RWPE1 (cell line): ENCODE data around the gene MIOS.

Experiments
- CTCF ChIA-PET: fragments of 350-600 bp; sonication (Branson Sonifier 250); formaldehyde crosslinking; extraction: SDS; loops from one replicate; lab custom pipeline; 2021; lab: Yijun Ruan, JAX
- POLR2A ChIA-PET: fragments of 400-600 bp; formaldehyde crosslinking; extraction: SDS; loops from one replicate; lab custom pipeline; 2020; ENCODE audit warnings: antibody characterized with exemption; ENCODE audit not compliant: low non-redundant PET; lab: Yijun Ruan, JAX
- DNase-seq: peaks from one replicate; pipeline ENCODE4 v3.0.0; 2012; ENCODE audit warnings: low spot score
- H3K27ac ChIP-seq: fragments of 450-650 bp; 2 replicates; pipeline ENCODE4 v1.5.1; 2017
- TF ChIP-seq, protein P1 (sequence below): fragments of 450-650 bp; conservative IDR thresholded peaks from 2 replicates; pipeline ENCODE4 v1.5.1; 2017; ENCODE audit warnings: low read depth, mild to moderate bottlenecking

MIOS gene

DNA sequence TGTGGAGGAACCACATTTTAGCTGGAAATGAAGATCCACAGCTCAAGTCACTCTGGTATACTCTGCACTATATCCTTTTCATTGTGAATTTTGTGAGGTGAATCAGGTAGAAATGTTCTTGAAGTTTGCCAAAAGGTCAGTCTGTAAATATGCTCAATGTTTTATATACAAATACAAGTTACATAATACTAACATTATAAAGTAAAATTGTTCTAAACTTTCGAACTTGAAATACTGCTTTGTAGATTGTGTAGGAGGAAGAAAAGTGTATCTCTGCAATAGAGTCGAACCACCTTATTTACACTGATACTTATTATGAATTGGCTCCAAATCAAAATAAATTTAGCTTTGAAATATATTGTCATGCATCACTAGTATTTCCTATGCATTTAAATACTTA lies 7.0 kb downstream of the MIOS start:
- TF ChIP-seq, protein P1, sequence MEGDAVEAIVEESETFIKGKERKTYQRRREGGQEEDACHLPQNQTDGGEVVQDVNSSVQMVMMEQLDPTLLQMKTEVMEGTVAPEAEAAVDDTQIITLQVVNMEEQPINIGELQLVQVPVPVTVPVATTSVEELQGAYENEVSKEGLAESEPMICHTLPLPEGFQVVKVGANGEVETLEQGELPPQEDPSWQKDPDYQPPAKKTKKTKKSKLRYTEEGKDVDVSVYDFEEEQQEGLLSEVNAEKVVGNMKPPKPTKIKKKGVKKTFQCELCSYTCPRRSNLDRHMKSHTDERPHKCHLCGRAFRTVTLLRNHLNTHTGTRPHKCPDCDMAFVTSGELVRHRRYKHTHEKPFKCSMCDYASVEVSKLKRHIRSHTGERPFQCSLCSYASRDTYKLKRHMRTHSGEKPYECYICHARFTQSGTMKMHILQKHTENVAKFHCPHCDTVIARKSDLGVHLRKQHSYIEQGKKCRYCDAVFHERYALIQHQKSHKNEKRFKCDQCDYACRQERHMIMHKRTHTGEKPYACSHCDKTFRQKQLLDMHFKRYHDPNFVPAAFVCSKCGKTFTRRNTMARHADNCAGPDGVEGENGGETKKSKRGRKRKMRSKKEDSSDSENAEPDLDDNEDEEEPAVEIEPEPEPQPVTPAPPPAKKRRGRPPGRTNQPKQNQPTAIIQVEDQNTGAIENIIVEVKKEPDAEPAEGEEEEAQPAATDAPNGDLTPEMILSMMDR, result no peak
- CTCF ChIA-PET, result no interaction called here
- no peak overlapping the region for H3K27ac ChIP-seq
- DNase-seq, result no peak
- POLR2A ChIA-PET, result no interaction called here

DNA sequence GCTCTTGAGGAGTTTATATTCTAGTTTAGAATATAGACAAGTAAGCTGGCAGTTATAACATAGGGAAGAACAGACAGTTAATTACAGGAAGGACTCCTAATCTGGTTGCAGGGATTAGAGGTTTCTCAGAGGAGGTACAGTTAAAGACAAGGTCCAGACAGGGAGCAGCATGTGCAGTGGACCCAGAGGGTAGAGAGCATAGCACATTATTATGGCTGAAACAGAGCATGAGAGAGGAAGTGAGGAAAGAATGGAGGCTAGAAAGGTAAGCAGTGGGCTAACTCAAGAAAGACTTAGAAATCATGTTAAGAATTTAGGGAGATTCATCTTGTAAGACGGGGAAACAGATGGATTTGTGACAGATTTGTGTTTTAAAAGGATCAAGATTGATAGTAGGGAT lies 9.7 kb downstream of the MIOS start:
- no peak overlapping the region for H3K27ac ChIP-seq
- DNase-seq, result no peak
- ChIA-PET POLR2A (no interaction called here), CTCF (interaction anchor here (0.6 kb wide), 1 partner anchor 152 kb away, joined by 3 read pairs; no protein-coding TSS in a partner anchor)
- TF ChIP-seq, protein P1, result no peak

DNA sequence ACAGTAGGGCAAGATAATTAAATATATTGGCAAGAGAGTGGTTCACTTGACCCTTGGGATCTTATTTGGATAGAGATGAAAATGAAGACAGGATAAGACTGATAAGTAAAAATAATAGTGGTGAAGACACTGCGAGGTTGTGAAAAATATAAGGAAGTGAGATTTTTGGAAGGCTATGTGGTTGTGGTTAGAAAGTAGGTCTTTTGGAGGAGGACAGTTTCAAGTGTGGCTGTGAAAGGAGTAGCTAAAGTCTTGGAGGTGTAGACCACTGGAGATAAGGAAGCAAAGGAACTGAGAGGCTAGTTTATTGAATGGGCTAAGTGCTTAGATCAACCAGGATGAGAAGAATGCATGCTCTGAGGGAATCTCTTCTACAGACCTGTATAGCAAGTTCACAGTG lies 11.2 kb downstream of the MIOS start:
- ChIA-PET CTCF (no interaction called here), POLR2A (no interaction called here)
- DNase-seq, result no peak
- no peak overlapping the region for H3K27ac ChIP-seq
- TF ChIP-seq, protein P1, result no peak

DNA sequence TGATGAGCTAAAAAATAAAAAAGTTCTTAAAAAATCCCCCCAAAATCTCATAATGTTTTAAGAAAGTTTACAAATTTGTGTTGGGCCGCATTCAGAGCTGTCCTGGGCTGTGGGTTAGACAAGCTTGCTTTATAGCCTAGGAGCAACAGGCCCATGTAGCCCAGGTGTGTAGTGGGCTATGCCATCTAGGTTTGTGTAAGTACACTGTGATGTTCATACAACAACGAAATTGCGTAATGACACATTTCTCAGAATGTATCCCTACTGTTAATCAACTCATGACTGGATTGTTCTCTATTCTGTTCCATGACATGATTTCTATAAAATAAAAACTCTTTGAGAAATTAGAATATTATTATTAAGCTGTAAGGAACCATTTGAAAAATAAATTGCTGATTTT lies 13.0 kb downstream of the MIOS start:
- CTCF ChIA-PET, result no interaction called here

GRCh38 chr7:7581531-7582179 lies 15.0 kb downstream of the MIOS start:
- H3K27ac ChIP-seq, result no peak overlapping the region
- POLR2A ChIA-PET, result no interaction called here
- no peak for DNase-seq
- TF ChIP-seq, protein P1, result no peak
- CTCF ChIA-PET, result no interaction called here

More for the DNA sequence above, 13.0 kb downstream of the MIOS start:
- TF ChIP-seq, protein P1, result no peak
- no peak for DNase-seq
- no peak overlapping the region for H3K27ac ChIP-seq
- POLR2A ChIA-PET, result no interaction called here

DNA sequence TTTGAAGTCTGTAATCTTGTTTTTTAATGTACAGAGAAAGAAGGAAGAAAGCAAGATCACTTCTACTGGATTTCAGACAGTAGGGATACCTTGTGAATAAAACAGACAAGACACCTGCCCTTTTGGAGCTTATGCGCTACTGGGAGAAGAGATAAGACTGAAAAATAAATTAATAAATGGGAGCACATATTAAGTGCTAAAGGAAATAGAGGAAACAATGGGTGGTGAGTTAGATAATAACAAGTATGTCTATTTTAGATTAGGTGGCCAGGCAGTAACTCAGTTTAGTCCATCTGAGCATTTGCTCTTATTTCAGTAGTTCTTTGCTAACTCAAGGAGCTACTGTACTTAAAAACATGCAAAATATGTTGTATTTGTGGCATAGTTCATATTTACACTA lies 15.9 kb downstream of the MIOS start:
- ChIA-PET POLR2A (no interaction called here), CTCF (no interaction called here)
- no peak overlapping the region for H3K27ac ChIP-seq
- DNase-seq, result no peak
- TF ChIP-seq, protein P1, result no peak
